Measurements from ENCODE around the gene ZFAND3.

Gene ZFAND3

DNA sequence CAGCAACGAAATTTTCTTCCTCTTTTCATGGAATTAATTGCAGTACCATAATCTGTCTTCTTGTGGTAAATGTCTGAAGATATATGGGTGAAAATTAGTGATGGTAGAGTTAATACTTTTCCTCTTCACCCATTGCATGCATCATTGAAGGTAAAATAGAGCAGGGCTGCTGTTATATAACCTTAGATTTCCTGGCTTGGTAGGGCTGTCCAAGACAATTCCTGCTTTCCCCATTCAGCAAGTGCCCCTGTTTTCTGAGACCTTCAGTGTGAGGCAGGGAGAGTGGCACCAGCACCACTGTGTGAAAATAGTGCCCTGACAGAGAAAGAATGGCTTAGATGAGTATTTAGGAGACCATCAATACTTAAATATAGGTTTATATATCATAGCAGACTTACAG, 202.0 kb downstream of the ZFAND3 start:
- TF ChIP-seq, protein P1, sequence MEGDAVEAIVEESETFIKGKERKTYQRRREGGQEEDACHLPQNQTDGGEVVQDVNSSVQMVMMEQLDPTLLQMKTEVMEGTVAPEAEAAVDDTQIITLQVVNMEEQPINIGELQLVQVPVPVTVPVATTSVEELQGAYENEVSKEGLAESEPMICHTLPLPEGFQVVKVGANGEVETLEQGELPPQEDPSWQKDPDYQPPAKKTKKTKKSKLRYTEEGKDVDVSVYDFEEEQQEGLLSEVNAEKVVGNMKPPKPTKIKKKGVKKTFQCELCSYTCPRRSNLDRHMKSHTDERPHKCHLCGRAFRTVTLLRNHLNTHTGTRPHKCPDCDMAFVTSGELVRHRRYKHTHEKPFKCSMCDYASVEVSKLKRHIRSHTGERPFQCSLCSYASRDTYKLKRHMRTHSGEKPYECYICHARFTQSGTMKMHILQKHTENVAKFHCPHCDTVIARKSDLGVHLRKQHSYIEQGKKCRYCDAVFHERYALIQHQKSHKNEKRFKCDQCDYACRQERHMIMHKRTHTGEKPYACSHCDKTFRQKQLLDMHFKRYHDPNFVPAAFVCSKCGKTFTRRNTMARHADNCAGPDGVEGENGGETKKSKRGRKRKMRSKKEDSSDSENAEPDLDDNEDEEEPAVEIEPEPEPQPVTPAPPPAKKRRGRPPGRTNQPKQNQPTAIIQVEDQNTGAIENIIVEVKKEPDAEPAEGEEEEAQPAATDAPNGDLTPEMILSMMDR (IDR thresholded peaks at IDR 0.05; ENCODE audit: low read depth, low read length) = no peak
- Histone ChIP-seq H3K27me3 (no peaks in the 10 kb centered on the region), H3K9me3 (no peaks in the 10 kb centered on the region; the same call in none of the 2 replicates), H3K4me3 (ENCODE audit: low read depth, low read length) (no peak overlapping the region), H3K4me1 (peaks cover 3% of the 10 kb centered on the region; the same call in 1 of the 2 replicates), H3K36me3 (no peaks in the 10 kb centered on the region)
- no peak for DNase-seq

DNA sequence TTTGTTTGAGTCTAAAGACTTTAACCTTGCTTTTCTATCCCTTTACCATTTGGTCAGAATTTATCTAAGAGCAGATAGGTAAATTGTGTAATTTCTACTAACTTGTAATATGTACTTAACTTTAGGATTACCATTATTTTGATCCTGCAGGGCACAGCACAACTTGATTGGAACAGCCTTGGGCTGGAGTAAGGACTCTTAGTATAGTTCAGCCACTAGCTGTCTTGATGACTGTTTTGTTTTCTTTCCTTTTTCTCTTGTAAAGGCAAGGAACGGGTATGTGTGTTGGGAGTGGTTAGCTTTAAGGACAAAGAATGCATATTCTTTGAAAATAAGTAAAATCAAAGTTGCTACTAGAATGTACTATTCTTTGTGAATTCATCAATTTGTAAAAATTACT, 203.2 kb downstream of the ZFAND3 start:
- TF ChIP-seq, protein P1 (IDR thresholded peaks at IDR 0.05; ENCODE audit: low read depth, low read length) = no peak
- no peak overlapping the region for H3K4me3 ChIP-seq (ENCODE audit: low read depth, low read length)
- H3K4me1 ChIP-seq = peaks cover 5% of the 10 kb centered on the region
- no peaks in the 10 kb centered on the region; the same call in none of the 2 replicates for H3K9me3 ChIP-seq
- no peaks in the 10 kb centered on the region for H3K36me3 ChIP-seq
- no peaks in the 10 kb centered on the region for H3K27me3 ChIP-seq
- no peak for DNase-seq

DNA sequence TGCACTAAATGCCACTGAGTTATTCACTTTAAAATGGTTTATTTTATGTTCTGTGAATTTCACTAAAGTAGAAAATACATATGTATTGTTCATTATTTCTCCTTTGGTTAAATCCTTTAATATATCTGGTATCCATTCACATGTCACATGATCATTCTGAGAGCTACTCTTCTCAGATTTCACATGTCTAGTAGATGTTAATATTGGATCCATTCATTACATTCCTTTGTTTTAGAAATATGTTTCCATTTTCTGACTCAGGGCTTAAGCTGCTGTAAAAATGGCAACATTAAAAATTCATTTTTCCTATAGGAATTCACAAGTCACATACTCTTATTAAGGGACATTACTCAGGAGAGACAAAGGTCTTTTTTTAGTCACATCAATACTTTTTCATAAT, 205.4 kb downstream of the ZFAND3 start:
- Histone ChIP-seq H3K9me3 (no peaks in the 10 kb centered on the region; the same call in none of the 2 replicates), H3K4me3 (ENCODE audit: low read depth, low read length) (no peak overlapping the region), H3K36me3 (no peaks in the 10 kb centered on the region), H3K4me1 (peaks cover 6% of the 10 kb centered on the region), H3K27me3 (no peaks in the 10 kb centered on the region)
- DNase-seq = no peak
- TF ChIP-seq, protein P1 (IDR thresholded peaks at IDR 0.05; ENCODE audit: low read depth, low read length) = no peak

DNA sequence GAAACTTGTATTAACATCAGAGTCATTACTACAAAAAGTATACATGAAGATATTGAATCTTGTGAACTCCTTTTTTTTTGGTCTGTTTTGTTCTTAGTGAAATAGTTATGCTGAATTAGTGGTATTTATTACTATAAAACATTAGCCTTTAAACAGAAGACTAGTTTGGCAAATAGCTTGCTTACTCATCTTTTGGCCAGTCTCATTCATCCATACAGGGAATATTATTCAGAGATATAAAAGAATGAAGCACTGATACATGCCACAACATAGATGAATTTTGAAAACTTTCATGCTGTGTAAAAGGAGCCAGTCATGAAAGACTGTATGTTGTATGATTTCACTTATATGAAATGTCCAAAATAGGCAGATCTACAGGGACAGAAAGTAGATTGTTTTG, 205.9 kb downstream of the ZFAND3 start:
- no peak for DNase-seq
- H3K36me3 ChIP-seq = no peaks in the 10 kb centered on the region
- no peaks in the 10 kb centered on the region for H3K27me3 ChIP-seq
- TF ChIP-seq, protein P1 (IDR thresholded peaks at IDR 0.05; ENCODE audit: low read depth, low read length) = no peak
- H3K4me3 ChIP-seq (ENCODE audit: low read depth, low read length) = no peak overlapping the region
- H3K4me1 ChIP-seq = peaks cover 6% of the 10 kb centered on the region
- no peaks in the 10 kb centered on the region; the same call in none of the 2 replicates for H3K9me3 ChIP-seq

DNA sequence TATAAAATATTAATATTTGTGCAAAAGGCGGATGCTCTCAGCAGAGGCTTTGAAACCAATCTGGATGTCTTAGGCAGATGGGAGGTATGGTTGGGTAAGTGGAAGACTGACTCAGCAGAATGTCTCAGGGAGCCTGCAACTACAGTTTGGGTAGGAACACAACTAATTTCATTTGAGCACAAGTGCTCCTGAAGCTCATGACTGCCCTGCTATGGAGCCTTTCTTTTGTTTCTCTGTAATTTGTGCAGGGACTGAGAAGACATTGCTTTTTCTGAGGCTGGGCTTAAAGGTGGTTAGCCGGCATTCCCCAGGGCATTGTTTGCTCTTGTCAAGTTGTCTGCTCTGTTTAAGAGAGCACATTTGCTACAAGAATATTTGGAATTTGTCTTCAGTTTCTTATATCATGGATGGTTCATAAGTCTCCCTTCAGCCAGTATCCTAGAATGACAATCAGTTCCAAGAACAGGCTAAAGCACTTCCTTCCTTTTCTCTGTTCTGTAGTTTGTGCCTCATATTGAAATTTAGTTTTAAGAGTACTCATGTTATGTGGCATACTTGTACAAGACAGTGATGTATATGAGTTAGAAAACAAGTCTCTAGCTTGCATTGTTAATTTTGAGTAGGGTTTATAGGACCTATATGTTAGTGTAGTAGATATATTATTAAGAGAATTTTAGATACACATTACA, 208.3 kb downstream of the ZFAND3 start:
- no peaks in the 10 kb centered on the region for H3K36me3 ChIP-seq
- H3K9me3 ChIP-seq = no peaks in the 10 kb centered on the region; the same call in none of the 2 replicates
- no peak for DNase-seq
- H3K4me3 ChIP-seq (ENCODE audit: low read depth, low read length) = no peak overlapping the region
- TF ChIP-seq, protein P1 (IDR thresholded peaks at IDR 0.05; ENCODE audit: low read depth, low read length) = no peak
- peaks cover 8% of the 10 kb centered on the region for H3K4me1 ChIP-seq
- H3K27me3 ChIP-seq = no peaks in the 10 kb centered on the region

DNA sequence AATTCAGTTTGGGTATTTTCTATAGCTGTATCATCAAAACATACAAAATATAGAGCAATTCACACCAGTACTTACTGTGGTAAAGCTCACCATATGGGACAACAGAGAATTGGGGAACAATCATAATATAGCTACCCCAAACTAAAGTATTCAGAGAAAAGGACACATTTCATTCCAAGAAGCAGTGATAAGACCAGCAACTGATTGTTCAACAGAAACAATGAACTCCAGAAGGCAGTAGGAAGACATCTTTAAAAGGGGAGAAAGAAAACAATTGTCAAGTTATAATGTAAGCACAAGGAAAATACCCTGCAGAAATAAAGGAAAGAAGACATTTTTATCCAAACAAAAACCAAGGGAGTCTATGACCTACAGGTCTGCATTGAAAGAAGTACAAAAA, 210.9 kb downstream of the ZFAND3 start:
- H3K9me3 ChIP-seq = no peaks in the 10 kb centered on the region
- H3K36me3 ChIP-seq = no peaks in the 10 kb centered on the region
- TF ChIP-seq, protein P1 (IDR thresholded peaks at IDR 0.05; ENCODE audit: low read depth, low read length) = no peak
- no peak for DNase-seq
- H3K4me1 ChIP-seq = peaks cover 11% of the 10 kb centered on the region
- H3K27me3 ChIP-seq = no peaks in the 10 kb centered on the region
- no peak overlapping the region for H3K4me3 ChIP-seq (ENCODE audit: low read depth, low read length)
